HL-60 (cell line): ENCODE data around the gene FOXO4.

Experiments
- DNase-seq, 2 experiments: peaks; one replicate each; pipeline ENCODE4 v3.0.0-alpha.2; 2010 to 2020; ENCODE audit warnings: low read depth in 1 of 2, low spot score in 1 of 2
- H3K27ac ChIP-seq: fragments of 250-450 bp; sonication (Bioruptor Pico); replicated peaks from 2 replicates; pipeline ENCODE4 v1.5.1; 2020; ENCODE audit warnings: mild to moderate bottlenecking, moderate library complexity
- H3K27me3 ChIP-seq: fragments of 250-450 bp; sonication (Bioruptor Pico); 2 replicates; pipeline ENCODE4 v1.5.1; 2021; ENCODE audit warnings: mild to moderate bottlenecking, moderate library complexity; ENCODE audit not compliant: insufficient read depth, poor library complexity, severe bottlenecking
- H3K4me3 ChIP-seq: replicated peaks from 2 replicates; pipeline ENCODE4 v1.5.1; 2011; ENCODE audit warnings: mild to moderate bottlenecking, control low read depth, low read length; ENCODE audit not compliant: insufficient read depth
- GABPA ChIP-seq: IDR thresholded peaks from 2 replicates; pipeline ENCODE4 v1.6.1; 2012; ENCODE audit warnings: low read depth
- POLR2AphosphoS5 ChIP-seq: IDR thresholded peaks from 2 replicates; pipeline ENCODE4 v1.6.1; 2012; ENCODE audit warnings: low read depth
- SPI1 ChIP-seq: IDR thresholded peaks from 2 replicates; pipeline ENCODE4 v1.6.1; 2012; ENCODE audit warnings: low read depth, mild to moderate bottlenecking, borderline replicate concordance
- TF ChIP-seq, protein P1 (sequence below): IDR thresholded peaks from one replicate; pipeline ENCODE4 v1.5.1; 2011; ENCODE audit warnings: low read length, control low read depth, inconsistent platforms; ENCODE audit not compliant: insufficient read depth
- TF ChIP-seq, protein P2 (sequence below): IDR thresholded peaks from 2 replicates; pipeline ENCODE4 v1.6.1; 2012; ENCODE audit warnings: low read depth; ENCODE audit not compliant: insufficient replicate concordance

FOXO4 gene

DNA sequence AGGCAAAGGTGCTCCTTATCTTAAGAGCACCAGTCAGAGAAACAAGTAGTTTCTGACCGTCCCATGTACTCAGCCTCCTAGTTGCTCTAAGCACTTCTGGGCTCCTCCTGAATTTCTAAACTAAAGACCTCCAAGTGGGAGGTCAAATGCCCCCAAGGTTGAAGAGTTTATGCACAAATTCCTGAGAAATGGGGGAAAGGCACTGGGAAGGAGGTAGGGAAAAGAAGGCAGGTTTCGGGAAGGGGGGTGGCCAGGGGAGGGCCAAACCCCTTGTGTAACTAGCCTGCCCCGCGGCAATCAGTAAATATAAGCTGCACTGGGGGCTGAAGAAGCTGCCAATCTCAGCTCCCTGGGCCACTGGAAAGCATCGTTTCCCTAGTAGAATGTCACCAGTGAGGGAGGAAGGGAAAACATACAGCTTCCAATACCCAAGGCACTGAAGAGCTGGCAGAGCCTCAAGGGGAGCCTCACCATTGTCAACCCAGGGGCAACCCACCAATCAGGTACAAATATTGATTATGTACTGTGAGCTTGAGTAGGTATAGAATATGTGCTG lies 3.4 kb downstream of the FOXO4 start:
- DNase-seq, result no peak

DNA sequence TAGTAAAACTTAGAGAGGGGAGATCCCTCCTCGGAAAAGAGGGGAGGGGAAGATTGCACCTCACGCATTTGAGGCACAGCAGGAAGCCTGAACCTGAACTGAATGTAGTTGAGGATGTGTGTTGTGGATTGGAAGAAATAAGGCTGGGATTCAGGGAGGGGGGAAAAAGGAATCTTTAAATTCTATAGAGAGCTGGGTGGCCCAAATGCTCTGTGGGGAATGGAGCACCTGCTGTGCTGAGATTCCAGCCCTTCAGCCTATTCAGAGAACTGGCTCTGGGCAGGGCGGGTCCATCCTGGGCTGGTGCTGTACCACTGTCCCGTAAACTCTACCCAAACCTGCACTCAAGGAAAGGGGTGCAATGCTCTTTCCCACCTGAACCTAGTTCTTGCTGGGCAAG lies 4.1 kb downstream of the FOXO4 start:
- H3K4me3 ChIP-seq, result no peak overlapping the region
- H3K27ac ChIP-seq, result no peak overlapping the region
- DNase-seq, result no peak
- TF ChIP-seq POLR2AphosphoS5 (no peak), SPI1 (no peak), GABPA (no peak)
- TF ChIP-seq, protein P1, sequence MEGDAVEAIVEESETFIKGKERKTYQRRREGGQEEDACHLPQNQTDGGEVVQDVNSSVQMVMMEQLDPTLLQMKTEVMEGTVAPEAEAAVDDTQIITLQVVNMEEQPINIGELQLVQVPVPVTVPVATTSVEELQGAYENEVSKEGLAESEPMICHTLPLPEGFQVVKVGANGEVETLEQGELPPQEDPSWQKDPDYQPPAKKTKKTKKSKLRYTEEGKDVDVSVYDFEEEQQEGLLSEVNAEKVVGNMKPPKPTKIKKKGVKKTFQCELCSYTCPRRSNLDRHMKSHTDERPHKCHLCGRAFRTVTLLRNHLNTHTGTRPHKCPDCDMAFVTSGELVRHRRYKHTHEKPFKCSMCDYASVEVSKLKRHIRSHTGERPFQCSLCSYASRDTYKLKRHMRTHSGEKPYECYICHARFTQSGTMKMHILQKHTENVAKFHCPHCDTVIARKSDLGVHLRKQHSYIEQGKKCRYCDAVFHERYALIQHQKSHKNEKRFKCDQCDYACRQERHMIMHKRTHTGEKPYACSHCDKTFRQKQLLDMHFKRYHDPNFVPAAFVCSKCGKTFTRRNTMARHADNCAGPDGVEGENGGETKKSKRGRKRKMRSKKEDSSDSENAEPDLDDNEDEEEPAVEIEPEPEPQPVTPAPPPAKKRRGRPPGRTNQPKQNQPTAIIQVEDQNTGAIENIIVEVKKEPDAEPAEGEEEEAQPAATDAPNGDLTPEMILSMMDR, result no peak
- TF ChIP-seq, protein P2, sequence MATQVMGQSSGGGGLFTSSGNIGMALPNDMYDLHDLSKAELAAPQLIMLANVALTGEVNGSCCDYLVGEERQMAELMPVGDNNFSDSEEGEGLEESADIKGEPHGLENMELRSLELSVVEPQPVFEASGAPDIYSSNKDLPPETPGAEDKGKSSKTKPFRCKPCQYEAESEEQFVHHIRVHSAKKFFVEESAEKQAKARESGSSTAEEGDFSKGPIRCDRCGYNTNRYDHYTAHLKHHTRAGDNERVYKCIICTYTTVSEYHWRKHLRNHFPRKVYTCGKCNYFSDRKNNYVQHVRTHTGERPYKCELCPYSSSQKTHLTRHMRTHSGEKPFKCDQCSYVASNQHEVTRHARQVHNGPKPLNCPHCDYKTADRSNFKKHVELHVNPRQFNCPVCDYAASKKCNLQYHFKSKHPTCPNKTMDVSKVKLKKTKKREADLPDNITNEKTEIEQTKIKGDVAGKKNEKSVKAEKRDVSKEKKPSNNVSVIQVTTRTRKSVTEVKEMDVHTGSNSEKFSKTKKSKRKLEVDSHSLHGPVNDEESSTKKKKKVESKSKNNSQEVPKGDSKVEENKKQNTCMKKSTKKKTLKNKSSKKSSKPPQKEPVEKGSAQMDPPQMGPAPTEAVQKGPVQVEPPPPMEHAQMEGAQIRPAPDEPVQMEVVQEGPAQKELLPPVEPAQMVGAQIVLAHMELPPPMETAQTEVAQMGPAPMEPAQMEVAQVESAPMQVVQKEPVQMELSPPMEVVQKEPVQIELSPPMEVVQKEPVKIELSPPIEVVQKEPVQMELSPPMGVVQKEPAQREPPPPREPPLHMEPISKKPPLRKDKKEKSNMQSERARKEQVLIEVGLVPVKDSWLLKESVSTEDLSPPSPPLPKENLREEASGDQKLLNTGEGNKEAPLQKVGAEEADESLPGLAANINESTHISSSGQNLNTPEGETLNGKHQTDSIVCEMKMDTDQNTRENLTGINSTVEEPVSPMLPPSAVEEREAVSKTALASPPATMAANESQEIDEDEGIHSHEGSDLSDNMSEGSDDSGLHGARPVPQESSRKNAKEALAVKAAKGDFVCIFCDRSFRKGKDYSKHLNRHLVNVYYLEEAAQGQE, result no peak
- H3K27me3 ChIP-seq, result no peaks in the 10 kb centered on the region

More for the DNA sequence above, 3.4 kb downstream of the FOXO4 start:
- Histone ChIP-seq H3K27ac (no peak overlapping the region), H3K4me3 (no peak overlapping the region), H3K27me3 (no peaks in the 10 kb centered on the region)
- TF ChIP-seq, protein P2, result no peak
- TF ChIP-seq, protein P1, result no peak
- TF ChIP-seq GABPA (no peak), SPI1 (no peak), POLR2AphosphoS5 (no peak)

- no peaks in the 10 kb centered on the region for H3K27me3 ChIP-seq
- H3K27ac ChIP-seq, result no peak overlapping the region
- H3K4me3 ChIP-seq, result no peak overlapping the region
Measured at GRCh38 chrX:71100581-71101505, 5.2 kb downstream of the FOXO4 start.

More at GRCh38 chrX:71100581-71101505, 5.2 kb downstream of the FOXO4 start:
- TF ChIP-seq GABPA (no peak), POLR2AphosphoS5 (no peak), SPI1 (no peak)
- TF ChIP-seq, protein P1, result no peak
- TF ChIP-seq, protein P2, result no peak
- no peak for DNase-seq
